ENCODE measurements around the gene PTX4. TPM values are rescaled to one million over a fixed set of nuclear protein-coding genes. Genes with fewer than 3 reads are reported as not detected.

The PTX4 gene
- total and polyA plus RNA-seq, 2 experiments from 2014 or later, result not detected

DNA sequence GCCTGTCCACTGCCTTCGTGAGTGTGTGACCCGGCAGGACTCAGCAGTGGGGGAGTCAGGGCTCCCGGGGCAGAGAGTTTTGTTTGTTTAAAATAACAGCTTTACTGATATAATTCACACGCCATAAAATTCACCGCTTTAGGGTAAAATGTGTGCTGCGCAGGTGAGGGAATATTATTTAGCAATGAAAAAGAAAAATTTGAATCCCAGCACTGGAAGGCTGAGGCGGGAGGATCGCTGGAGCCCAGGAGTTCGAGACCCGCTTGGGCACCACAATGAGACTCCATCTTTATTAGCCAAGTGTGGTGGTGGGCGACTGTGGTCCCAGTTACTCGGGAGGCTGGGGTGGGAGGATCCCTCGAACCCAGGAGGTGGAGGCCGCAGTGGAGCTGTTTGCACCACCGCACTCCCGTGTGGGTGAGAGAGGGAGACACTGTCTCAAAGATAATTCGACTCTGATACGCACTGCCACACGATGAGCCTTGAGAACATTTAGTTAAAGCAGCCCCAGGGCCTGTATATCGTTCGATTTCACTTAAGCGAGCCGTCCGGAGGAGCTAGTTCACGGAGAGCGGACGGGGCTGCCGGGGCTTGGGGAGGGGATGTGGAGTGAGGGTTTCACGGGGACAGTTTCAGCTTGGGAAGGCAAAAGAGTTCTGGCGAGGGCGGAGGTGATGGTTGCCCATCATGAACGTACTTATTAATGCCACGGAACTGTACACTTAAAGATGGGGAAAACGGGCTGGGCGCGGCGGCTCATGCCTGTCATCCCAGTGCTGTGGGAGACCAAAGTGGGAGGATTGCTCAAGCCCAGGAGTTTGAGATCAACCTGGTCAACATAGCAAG, 14.6 kb upstream of the PTX4 start:
- Histone ChIP-seq H3K27ac (ENCODE audit: low read depth) (no peak overlapping the region), H3F3A (replicated peaks; ENCODE audit: low read depth) (no peaks in the 10 kb centered on the region), H3K79me2 (replicated peaks; ENCODE audit: insufficient read depth) (no peaks in the 10 kb centered on the region), H3K4me2 (no peak overlapping the region), H3K36me3 (ENCODE audit: insufficient read depth) (peaks cover 11% of the 10 kb centered on the region), H3K4me1 (ENCODE audit: insufficient read depth) (no peaks in the 10 kb centered on the region), H3K9me2 (ENCODE audit: insufficient read depth) (no peaks in the 10 kb centered on the region), H2AFZ (no peak overlapping the region), H3K4me3 (no peak overlapping the region), H4K20me1 (replicated peaks; ENCODE audit: insufficient read depth) (0 out of 2 replicates have a peak, but pooled peaks cover 4% of the 10 kb centered on the region), H3K27me3 (ENCODE audit: insufficient read depth) (no peaks in the 10 kb centered on the region)
- Mint-ChIP-seq H3K36me3 (ENCODE audit: low read depth) (peaks cover 30% of the 10 kb centered on the region), H3K4me1 (no peaks in the 10 kb centered on the region), H3K27me3 (ENCODE audit: insufficient read depth, low read depth, poor library complexity) (peaks cover 7% of the 10 kb centered on the region), H3K27ac (no peak overlapping the region), H3K9me3 (no peaks in the 10 kb centered on the region), H3K4me3 (no peak overlapping the region)
- ATAC-seq (no peak), DNase-seq (ENCODE audit: low spot score) (no peak)
- no peak for TF ChIP-seq CREB1 (CRISPR knock-in tag; IDR thresholded peaks at IDR 0.05; ENCODE audit: low read depth)
- no peak for TF ChIP-seq EZH2phosphoT487 (IDR thresholded peaks at IDR 0.05; ENCODE audit: unreplicated experiment)
- no peak for TF ChIP-seq STAT1 (IDR thresholded peaks at IDR 0.05; ENCODE audit: unreplicated experiment)

DNA sequence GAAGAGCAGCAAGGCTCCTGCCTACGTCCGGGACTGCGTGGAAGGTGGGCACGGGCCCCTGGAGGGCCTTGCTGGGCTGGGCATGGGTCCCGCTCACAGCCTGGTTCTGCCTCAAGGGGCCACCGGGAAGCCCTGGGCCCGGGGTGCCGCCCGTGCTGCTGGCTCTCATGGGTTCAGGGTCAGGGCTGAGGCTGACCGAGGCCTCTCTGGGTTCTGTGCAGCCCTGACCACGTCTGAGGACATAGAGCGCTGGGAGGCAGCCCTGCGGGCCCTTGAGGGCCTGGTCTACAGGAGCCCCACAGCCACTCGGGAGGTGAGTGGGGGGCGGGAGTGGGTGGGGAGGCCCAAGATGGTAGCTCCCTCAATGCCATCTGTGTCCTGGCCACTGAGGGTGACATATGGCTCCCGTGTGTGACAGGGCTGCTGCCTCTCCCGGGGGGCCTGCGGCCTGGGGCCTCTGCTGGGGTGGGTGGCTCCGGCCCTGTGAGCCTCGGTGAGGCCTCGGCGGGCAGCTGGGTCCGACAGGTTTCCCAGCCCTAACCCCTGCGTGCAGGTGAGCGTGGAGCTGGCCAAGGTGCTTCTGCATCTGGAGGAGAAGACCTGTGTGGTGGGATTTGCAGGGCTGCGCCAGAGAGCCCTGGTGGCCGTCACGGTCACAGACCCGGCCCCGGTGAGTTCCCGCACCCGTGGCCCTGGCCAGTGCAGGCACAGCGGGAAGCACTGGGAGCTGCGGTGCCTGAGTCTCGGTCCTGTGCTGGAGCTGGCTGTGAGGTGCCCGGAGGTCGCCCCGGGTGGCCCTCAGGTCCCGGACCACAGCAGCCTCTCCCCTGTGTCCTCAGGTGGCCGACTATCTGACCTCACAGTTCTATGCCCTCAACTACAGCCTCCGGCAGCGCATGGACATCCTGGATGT, 13.6 kb upstream of the PTX4 start:
- H3K4me2 ChIP-seq, result no peak overlapping the region
- TF ChIP-seq NANOG (IDR thresholded peaks at IDR 0.05; ENCODE audit: borderline replicate concordance) (no peak), ZNF331 (CRISPR knock-in tag; IDR thresholded peaks at IDR 0.05; ENCODE audit: low read depth) (no peak), JUNB (IDR thresholded peaks at IDR 0.05; ENCODE audit: unreplicated experiment) (no peak)
- TF ChIP-seq, protein P1, sequence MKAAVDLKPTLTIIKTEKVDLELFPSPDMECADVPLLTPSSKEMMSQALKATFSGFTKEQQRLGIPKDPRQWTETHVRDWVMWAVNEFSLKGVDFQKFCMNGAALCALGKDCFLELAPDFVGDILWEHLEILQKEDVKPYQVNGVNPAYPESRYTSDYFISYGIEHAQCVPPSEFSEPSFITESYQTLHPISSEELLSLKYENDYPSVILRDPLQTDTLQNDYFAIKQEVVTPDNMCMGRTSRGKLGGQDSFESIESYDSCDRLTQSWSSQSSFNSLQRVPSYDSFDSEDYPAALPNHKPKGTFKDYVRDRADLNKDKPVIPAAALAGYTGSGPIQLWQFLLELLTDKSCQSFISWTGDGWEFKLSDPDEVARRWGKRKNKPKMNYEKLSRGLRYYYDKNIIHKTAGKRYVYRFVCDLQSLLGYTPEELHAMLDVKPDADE (IDR thresholded peaks at IDR 0.05), result no peak
- TF ChIP-seq, protein P2, sequence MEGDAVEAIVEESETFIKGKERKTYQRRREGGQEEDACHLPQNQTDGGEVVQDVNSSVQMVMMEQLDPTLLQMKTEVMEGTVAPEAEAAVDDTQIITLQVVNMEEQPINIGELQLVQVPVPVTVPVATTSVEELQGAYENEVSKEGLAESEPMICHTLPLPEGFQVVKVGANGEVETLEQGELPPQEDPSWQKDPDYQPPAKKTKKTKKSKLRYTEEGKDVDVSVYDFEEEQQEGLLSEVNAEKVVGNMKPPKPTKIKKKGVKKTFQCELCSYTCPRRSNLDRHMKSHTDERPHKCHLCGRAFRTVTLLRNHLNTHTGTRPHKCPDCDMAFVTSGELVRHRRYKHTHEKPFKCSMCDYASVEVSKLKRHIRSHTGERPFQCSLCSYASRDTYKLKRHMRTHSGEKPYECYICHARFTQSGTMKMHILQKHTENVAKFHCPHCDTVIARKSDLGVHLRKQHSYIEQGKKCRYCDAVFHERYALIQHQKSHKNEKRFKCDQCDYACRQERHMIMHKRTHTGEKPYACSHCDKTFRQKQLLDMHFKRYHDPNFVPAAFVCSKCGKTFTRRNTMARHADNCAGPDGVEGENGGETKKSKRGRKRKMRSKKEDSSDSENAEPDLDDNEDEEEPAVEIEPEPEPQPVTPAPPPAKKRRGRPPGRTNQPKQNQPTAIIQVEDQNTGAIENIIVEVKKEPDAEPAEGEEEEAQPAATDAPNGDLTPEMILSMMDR (conservative IDR thresholded peaks at IDR 0.05; ENCODE audit: low read depth in 2 of 2), result no peak
- no peaks in the 10 kb centered on the region for H3F3A ChIP-seq (replicated peaks; ENCODE audit: low read depth)
- no peak overlapping the region for H3K27ac Mint-ChIP-seq
- H3K27me3 ChIP-seq (ENCODE audit: insufficient read depth), result no peaks in the 10 kb centered on the region
- no peaks in the 10 kb centered on the region for H3K4me1 ChIP-seq (ENCODE audit: insufficient read depth)
- DNase-seq (ENCODE audit: low spot score), result no peak
- H3K4me1 Mint-ChIP-seq, result no peaks in the 10 kb centered on the region
- H3K27ac ChIP-seq (ENCODE audit: low read depth), result no peak overlapping the region
- H3K9me3 Mint-ChIP-seq, result no peaks in the 10 kb centered on the region
- H3K27me3 Mint-ChIP-seq (ENCODE audit: insufficient read depth, low read depth, poor library complexity), result peaks cover 5% of the 10 kb centered on the region
- no peaks in the 10 kb centered on the region for H3K9me2 ChIP-seq (ENCODE audit: insufficient read depth)
- no peaks in the 10 kb centered on the region for H3K79me2 ChIP-seq (replicated peaks; ENCODE audit: insufficient read depth)
- no peak overlapping the region for H3K4me3 ChIP-seq
- H2AFZ ChIP-seq, result no peak overlapping the region
- no peak overlapping the region for H3K4me3 Mint-ChIP-seq
- peaks cover 34% of the 10 kb centered on the region for H3K36me3 Mint-ChIP-seq (ENCODE audit: low read depth)
- no peak for ATAC-seq
- H4K20me1 ChIP-seq (replicated peaks; ENCODE audit: insufficient read depth), result 0 out of 2 replicates have a peak, but pooled peaks cover 4% of the 10 kb centered on the region
- H3K36me3 ChIP-seq (ENCODE audit: insufficient read depth), result peaks cover 12% of the 10 kb centered on the region
